A549 (cell line): ENCODE measurements around the gene SORCS2. TPM values are rescaled to one million over a fixed set of nuclear protein-coding genes. Genes with fewer than 3 reads are reported as not detected.

Source experiments
- ATAC-seq, 2 experiments: fragments of 200-7000 bp in 1 of 2; fragments of >200 bp in 1 of 2; cut with Nextera tagmentation in 1 of 2; cut with Tn5 transposase in 1 of 2; 3 replicates each; pipeline versions ENCODE4 v1.8.0 to v1.9.1; 2018 to 2020; ENCODE audit warnings: mild to moderate bottlenecking in 1 of 2, moderate library complexity in 1 of 2
- CTCF ChIA-PET: fragments of 300-600 bp; sonication (Branson Sonifier 250); formaldehyde crosslinking; extraction: SDS; loops from one replicate; lab custom pipeline; 2021; ENCODE audit warnings: antibody characterized with exemption, inconsistent platforms; lab: Yijun Ruan, JAX
- POLR2A ChIA-PET: fragments of 350-600 bp; formaldehyde crosslinking; extraction: SDS; loops from one replicate; lab custom pipeline; 2021; ENCODE audit warnings: antibody characterized with exemption, inconsistent platforms; lab: Yijun Ruan, JAX
- DNase-seq, 2 experiments: peaks; one replicate each; pipeline versions ENCODE4 v3.0.0 to v3.0.0-alpha.2; 2011 to 2016; ENCODE audit warnings: low read depth in 1 of 2, low spot score in 1 of 2
- FAIRE-seq: peaks from 2 replicates; lab custom pipeline; 2011; peaks lifted over from hg19 to GRCh38; lab: Jason Lieb, UNC
- H3K27ac ChIP-seq, 2 experiments: fragments of >200 bp; sonication (Bioruptor Twin); formaldehyde crosslinking; 3 replicates each; pipeline ENCODE4 v1.5.1; 2016 to 2017
- H3K4me1 ChIP-seq: fragments of >200 bp; sonication (Bioruptor Twin); formaldehyde crosslinking; 3 replicates; pipeline ENCODE4 v1.6.1; 2016
- H3K4me2 ChIP-seq: fragments of >200 bp; sonication (Bioruptor Twin); formaldehyde crosslinking; 3 replicates; pipeline ENCODE4 v1.6.1; 2016
- H3K4me3 ChIP-seq: fragments of >200 bp; sonication (Bioruptor Twin); formaldehyde crosslinking; 3 replicates; pipeline ENCODE4 v1.5.1; 2016
- H3K9me3 ChIP-seq: fragments of >200 bp; sonication (Bioruptor Twin); formaldehyde crosslinking; 3 replicates; pipeline ENCODE4 v1.6.1; 2016
- CBX2 ChIP-seq: fragments of 200-600 bp; sonication (generic); IDR thresholded peaks from 2 replicates; pipeline ENCODE4 v1.6.1; 2016; ENCODE audit warnings: low read depth, mild to moderate bottlenecking, borderline replicate concordance
- CBX8 ChIP-seq: fragments of 200-600 bp; sonication (generic); IDR thresholded peaks from 2 replicates; pipeline ENCODE4 v1.6.1; 2016
- EHF ChIP-seq: fragments of 250-450 bp; sonication (Bioruptor Pico); IDR thresholded peaks from 2 replicates; pipeline ENCODE4 v1.5.0; 2020; ENCODE audit warnings: mild to moderate bottlenecking
- ESRRA ChIP-seq: fragments of 150-350 bp; IDR thresholded peaks from 2 replicates; pipeline ENCODE4 v1.6.1; 2014; ENCODE audit warnings: mild to moderate bottlenecking, low read length, borderline replicate concordance
- FOSB ChIP-seq: fragments of 250-450 bp; sonication (Bioruptor Pico); IDR thresholded peaks from 2 replicates; pipeline ENCODE4 v1.5.0; 2020; ENCODE audit warnings: mild to moderate bottlenecking, moderate library complexity
- FOXS1 ChIP-seq: fragments of 250-450 bp; sonication (Bioruptor Pico); IDR thresholded peaks from 2 replicates; pipeline ENCODE4 v1.5.0; 2020; ENCODE audit warnings: mild to moderate bottlenecking, moderate library complexity
- GATA3 ChIP-seq: IDR thresholded peaks from 2 replicates; pipeline ENCODE4 v1.6.1; 2012; ENCODE audit warnings: borderline replicate concordance
- HDAC2 ChIP-seq: fragments of 200-600 bp; sonication (generic); IDR thresholded peaks from 2 replicates; pipeline ENCODE4 v1.6.1; 2016
- HES2 ChIP-seq: fragments of >200 bp; sonication (Bioruptor Twin); formaldehyde crosslinking; IDR thresholded peaks from 2 replicates; pipeline ENCODE4 v1.6.1; 2016
- HEYL ChIP-seq: fragments of 250-450 bp; sonication (Bioruptor Pico); IDR thresholded peaks from 2 replicates; pipeline ENCODE4 v1.8.0; 2021; ENCODE audit warnings: mild to moderate bottlenecking, moderate library complexity
- HOXB13 ChIP-seq: fragments of 250-450 bp; sonication (Bioruptor Pico); IDR thresholded peaks from 2 replicates; pipeline ENCODE4 v1.5.0; 2020; ENCODE audit warnings: low read depth, mild to moderate bottlenecking, moderate library complexity
- JUN ChIP-seq, 2 experiments: fragments of >200 bp; sonication (Bioruptor Twin); formaldehyde crosslinking; IDR thresholded peaks; 2 replicates in 1 of 2; 3 replicates in 1 of 2; pipeline ENCODE4 v1.6.1; 2016 to 2017
- KDM1A ChIP-seq: fragments of 200-600 bp; sonication (generic); IDR thresholded peaks from 2 replicates; pipeline ENCODE4 v1.6.1; 2016; ENCODE audit warnings: low read depth, mild to moderate bottlenecking
- KDM5A ChIP-seq: fragments of 200-600 bp; sonication (generic); IDR thresholded peaks from 2 replicates; pipeline ENCODE4 v1.6.1; 2016; ENCODE audit warnings: antibody characterized with exemption, mild to moderate bottlenecking
- MYC ChIP-seq: IDR thresholded peaks from 2 replicates; pipeline ENCODE4 v1.6.1; 2012; ENCODE audit warnings: mild to moderate bottlenecking, inconsistent platforms, low read length, improper control_type of control experiment, borderline replicate concordance
- NPAS2 ChIP-seq: fragments of 250-450 bp; sonication (Bioruptor Pico); IDR thresholded peaks from 2 replicates; pipeline ENCODE4 v1.8.0; 2022; ENCODE audit warnings: mild to moderate bottlenecking, moderate library complexity, borderline replicate concordance
- PBX3 ChIP-seq: IDR thresholded peaks from 2 replicates; pipeline ENCODE4 v1.6.1; 2012
- PHF8 ChIP-seq: fragments of 200-600 bp; sonication (generic); IDR thresholded peaks from 2 replicates; pipeline ENCODE4 v1.6.1; 2016; ENCODE audit warnings: low read depth, mild to moderate bottlenecking, antibody characterized with exemption, moderate library complexity, borderline replicate concordance
- POLR2AphosphoS2 ChIP-seq: conservative IDR thresholded peaks from 2 replicates; pipeline ENCODE4 v1.6.1; 2012; ENCODE audit warnings: low read length, improper control_type of control experiment, inconsistent platforms
- RAD21 ChIP-seq, 2 experiments: fragments of >200 bp in 1 of 2; sonication (Bioruptor Twin) in 1 of 2; formaldehyde crosslinking in 1 of 2; IDR thresholded peaks in 1 of 2; conservative IDR thresholded peaks in 1 of 2; 2 replicates in 1 of 2; 3 replicates in 1 of 2; pipeline ENCODE4 v1.6.1; 2012 to 2018; ENCODE audit warnings: inconsistent platforms in 1 of 2
- RARB ChIP-seq: fragments of 250-450 bp; sonication (Bioruptor Pico); IDR thresholded peaks from 2 replicates; pipeline ENCODE4 v1.8.0; 2021; ENCODE audit warnings: mild to moderate bottlenecking, moderate library complexity
- RCOR1 ChIP-seq: fragments of 150-350 bp; IDR thresholded peaks from 2 replicates; pipeline ENCODE4 v1.6.1; 2014; ENCODE audit warnings: antibody characterized with exemption, low read length, low read depth
- RFX5 ChIP-seq: fragments of 450-650 bp; IDR thresholded peaks from 2 replicates; pipeline ENCODE4 v1.7.1; 2014; ENCODE audit warnings: antibody characterized with exemption, mild to moderate bottlenecking, moderate library complexity
- RNF2 ChIP-seq: fragments of 200-600 bp; sonication (generic); IDR thresholded peaks from 2 replicates; pipeline ENCODE4 v1.6.1; 2016; ENCODE audit warnings: low read depth, mild to moderate bottlenecking, antibody characterized with exemption, moderate library complexity, borderline replicate concordance
- SMC3 ChIP-seq: fragments of >200 bp; sonication (Bioruptor Twin); formaldehyde crosslinking; IDR thresholded peaks from 3 replicates; pipeline ENCODE4 v1.6.1; 2018; ENCODE audit warnings: inconsistent platforms
- TFCP2L1 ChIP-seq: fragments of 250-450 bp; sonication (Bioruptor Pico); IDR thresholded peaks from 2 replicates; pipeline ENCODE4 v1.5.0; 2021; ENCODE audit warnings: mild to moderate bottlenecking
- USF2 ChIP-seq: fragments of 450-650 bp; IDR thresholded peaks from 2 replicates; pipeline ENCODE4 v1.6.1; 2014; ENCODE audit warnings: antibody characterized with exemption
- ZFP36 ChIP-seq: fragments of 450-650 bp; IDR thresholded peaks from 2 replicates; pipeline ENCODE4 v1.6.1; 2014; ENCODE audit warnings: borderline replicate concordance; ENCODE audit not compliant: partially characterized antibody
- ZNF302 ChIP-seq: fragments of 250-450 bp; sonication (Bioruptor Pico); IDR thresholded peaks from 2 replicates; pipeline ENCODE4 v1.9.0; 2021; ENCODE audit warnings: inconsistent platforms, mild to moderate bottlenecking, moderate library complexity
- ZSCAN20 ChIP-seq: fragments of 250-450 bp; sonication (Bioruptor Pico); IDR thresholded peaks from 2 replicates; pipeline ENCODE4 v1.8.0; 2022; ENCODE audit warnings: mild to moderate bottlenecking, moderate library complexity
- WGBS: methylation state at CpG from one replicate; pipeline ENCODE4 v1.1.6; 2017; ENCODE audit errors: missing lambda C conversion rate; 5-methylcytosine and 5-hydroxymethylcytosine counted together
- polyA plus RNA-seq, 4 experiments: library from polyadenylated mRNA; depleted of rRNA in 3 of 4; stranded (reverse); fragments of >200 nt; fragmentation: RNase III in 1 of 4; extraction: RNeasy Plus Mini Kit Qiagen cat#74134 plus additional on column Dnase treatment in 1 of 4; gene quantifications; 2 replicates in 3 of 4; 3 replicates in 1 of 4; pipeline ENCODE4 v1.2.3, GENCODE V29; 2011 to 2017

SORCS2 gene
- polyA plus RNA-seq, 2 of the 4 experiments (the other 2 are of a cell fraction), result 1.4 to 4.6 TPM

GRCh38 chr4:7739077-7739917 is 547.0 kb downstream of the SORCS2 start:
- no peaks in the 10 kb centered on the region for H3K9me3 ChIP-seq
- DNase-seq (no peak), ATAC-seq (no peak), FAIRE-seq (no peak)
- 95% methylated on average over 25 of the region's 37 CpGs for WGBS
- no peaks in the 10 kb centered on the region for H3K4me1 ChIP-seq
- TF ChIP-seq PHF8 (no peak), MYC (no peak), ZFP36 (no peak), CBX8 (no peak), CBX2 (no peak), ZSCAN20 (CRISPR knock-in tag) (no peak), HOXB13 (CRISPR knock-in tag) (no peak), ZNF302 (CRISPR knock-in tag) (no peak), GATA3 (no peak), HEYL (CRISPR knock-in tag) (no peak)
- POLR2A ChIA-PET, result no interaction called here
- H3K4me2 ChIP-seq, result no peak overlapping the region
- no peak overlapping the region for H3K27ac ChIP-seq
- H3K4me3 ChIP-seq, result no peak overlapping the region
- CTCF ChIA-PET, result no interaction called here

- WGBS, result 81% methylated on average over 13 of the region's 45 CpGs
These were observed 547.9 kb downstream of the SORCS2 start for GRCh38 chr4:7739918-7740865.

GRCh38 chr4:7740866-7741525 is 548.7 kb downstream of the SORCS2 start:
- DNase-seq (no peak), ATAC-seq (no peak), FAIRE-seq (no peak)
- TF ChIP-seq TFCP2L1 (CRISPR knock-in tag) (no peak), FOSB (CRISPR knock-in tag) (no peak), MYC (no peak), PBX3 (no peak), JUN (IDR thresholded peaks at IDR 0.05) (no peak), HEYL (CRISPR knock-in tag) (no peak), PHF8 (no peak), FOXS1 (no peak), EHF (CRISPR knock-in tag) (no peak), SMC3 (no peak), RFX5 (no peak), KDM1A (no peak), KDM5A (no peak), ESRRA (no peak), HES2 (no peak), RARB (CRISPR knock-in tag) (no peak), ZNF302 (CRISPR knock-in tag) (no peak)
- Histone ChIP-seq H3K4me2 (no peak overlapping the region), H3K27ac (no peak overlapping the region), H3K4me1 (no peaks in the 10 kb centered on the region), H3K4me3 (no peak overlapping the region), H3K9me3 (no peaks in the 10 kb centered on the region)
- 96% methylated on average over 10 of the region's 19 CpGs for WGBS
- CTCF ChIA-PET, result no interaction called here
- POLR2A ChIA-PET, result no interaction called here

More at GRCh38 chr4:7739918-7740865, 547.9 kb downstream of the SORCS2 start:
- H3K9me3 ChIP-seq, result no peaks in the 10 kb centered on the region
- TF ChIP-seq SMC3 (no peak), MYC (no peak), RCOR1 (no peak), HDAC2 (no peak), NPAS2 (no peak), RAD21 (conservative IDR thresholded peaks at IDR 0.05 in 1 of 2, IDR thresholded peaks at IDR 0.05 in 1 of 2) (no peak), KDM5A (no peak), ZSCAN20 (CRISPR knock-in tag) (no peak), POLR2AphosphoS2 (no peak), KDM1A (no peak), GATA3 (no peak), USF2 (no peak), EHF (CRISPR knock-in tag) (no peak), JUN (IDR thresholded peaks at IDR 0.05) (no peak), RNF2 (no peak)
- no peak overlapping the region for H3K27ac ChIP-seq
- no peak overlapping the region for H3K4me3 ChIP-seq
- ChIA-PET POLR2A (no interaction called here), CTCF (no interaction called here)
- FAIRE-seq (no peak), DNase-seq (no peak), ATAC-seq (no peak)
- no peak overlapping the region for H3K4me2 ChIP-seq
- H3K4me1 ChIP-seq, result no peaks in the 10 kb centered on the region
